GM19240 (cell line): ENCODE results near the gene KIFAP3.

Experiments used
- DNase-seq: peaks from one replicate; pipeline ENCODE4 v3.0.0; 2011; ENCODE audit warnings: low spot score; ENCODE audit not compliant: insufficient read length

KIFAP3 gene

DNA sequence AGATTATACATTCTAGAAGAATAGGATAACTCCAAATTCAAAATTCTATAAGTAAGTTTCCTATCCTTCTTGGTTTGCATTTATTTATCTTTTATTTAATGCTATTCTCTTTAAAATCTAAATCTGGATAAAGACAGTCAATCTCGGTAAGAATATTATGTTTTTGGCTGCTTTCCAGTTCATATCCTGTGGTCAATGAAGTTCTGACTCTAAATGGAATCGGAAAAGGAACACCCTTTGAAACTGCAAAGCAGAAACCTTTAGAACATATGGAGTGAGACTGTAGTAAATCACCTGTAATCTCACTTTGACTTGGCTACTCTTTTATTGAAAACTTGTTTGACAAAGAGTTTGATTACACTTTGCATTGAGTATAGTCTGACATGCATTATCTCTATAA is 85.2 kb downstream of the KIFAP3 start:
- DNase-seq, result no peak

- no peak for DNase-seq
Observed at GRCh38 chr1:169985757-169986156, 88.7 kb downstream of the KIFAP3 start.

- no peak for DNase-seq
Observed at GRCh38 chr1:169974067-169974466, 100.4 kb downstream of the KIFAP3 start.

DNA sequence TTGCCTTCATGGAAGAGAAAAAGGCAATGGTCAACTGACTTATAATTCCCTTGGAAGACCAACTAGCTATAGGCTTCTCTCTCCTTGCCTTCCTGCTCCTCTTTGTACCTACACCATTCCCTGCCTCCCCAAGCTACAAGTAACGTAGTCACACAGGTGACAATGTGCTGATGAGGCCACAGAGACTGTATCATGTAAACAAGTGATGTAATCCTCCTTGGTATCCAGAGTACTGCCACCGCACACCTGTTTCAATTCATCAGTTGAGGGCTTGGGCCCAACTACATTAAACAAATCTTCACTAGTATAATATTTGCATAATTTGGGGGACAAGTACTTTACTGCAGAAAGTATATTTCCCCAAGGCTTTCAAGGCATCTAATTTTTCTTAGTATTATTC is 104.4 kb downstream of the KIFAP3 start:
- no peak for DNase-seq

- DNase-seq, result no peak
Observed at GRCh38 chr1:169968174-169968573, 106.3 kb downstream of the KIFAP3 start.

DNA sequence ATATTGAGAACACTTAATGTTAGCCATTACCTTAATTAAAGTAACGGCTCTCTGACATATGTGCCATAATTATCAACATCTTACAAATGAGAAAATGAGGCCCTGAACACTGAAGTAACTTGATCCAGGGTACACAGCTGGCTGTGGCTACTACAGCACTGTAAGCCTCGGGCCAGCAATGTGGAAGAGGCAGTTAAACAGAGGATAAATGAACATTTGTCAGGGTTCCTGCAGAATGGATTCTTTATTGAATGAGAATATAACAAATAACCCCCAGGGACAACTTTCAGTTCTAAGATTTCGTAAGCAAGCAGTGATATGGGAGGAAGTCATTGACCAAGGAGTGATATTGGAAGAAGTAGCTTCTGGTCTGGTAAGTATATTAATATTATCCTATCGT is 110.3 kb downstream of the KIFAP3 start:
- no peak for DNase-seq

GRCh38 chr1:169959686-169960085 is 114.8 kb downstream of the KIFAP3 start:
- no peak for DNase-seq

- DNase-seq, result no peak
Observed at GRCh38 chr1:169958987-169959386, 115.5 kb downstream of the KIFAP3 start.

GRCh38 chr1:169957884-169958283 is 116.6 kb downstream of the KIFAP3 start:
- no peak for DNase-seq

DNA sequence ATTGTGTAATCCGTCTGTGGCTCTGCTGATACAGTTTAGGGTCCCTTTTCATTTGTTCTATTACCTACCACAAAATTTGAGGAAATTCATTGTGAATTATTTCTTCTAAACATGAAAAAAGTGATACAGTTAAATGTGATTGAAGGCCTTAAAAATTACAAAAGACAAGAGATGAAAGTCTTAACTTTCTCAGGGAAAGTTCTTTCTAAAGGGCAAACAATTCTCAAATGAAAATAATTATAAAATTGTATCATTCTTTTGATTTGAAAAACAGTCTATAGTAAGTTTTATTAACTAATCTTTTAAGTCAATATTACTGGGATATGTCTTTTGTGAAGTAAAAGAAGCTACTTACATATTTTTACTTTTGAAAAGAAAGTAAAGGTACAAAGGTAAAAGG is 123.4 kb downstream of the KIFAP3 start:
- DNase-seq, result no peak

DNA sequence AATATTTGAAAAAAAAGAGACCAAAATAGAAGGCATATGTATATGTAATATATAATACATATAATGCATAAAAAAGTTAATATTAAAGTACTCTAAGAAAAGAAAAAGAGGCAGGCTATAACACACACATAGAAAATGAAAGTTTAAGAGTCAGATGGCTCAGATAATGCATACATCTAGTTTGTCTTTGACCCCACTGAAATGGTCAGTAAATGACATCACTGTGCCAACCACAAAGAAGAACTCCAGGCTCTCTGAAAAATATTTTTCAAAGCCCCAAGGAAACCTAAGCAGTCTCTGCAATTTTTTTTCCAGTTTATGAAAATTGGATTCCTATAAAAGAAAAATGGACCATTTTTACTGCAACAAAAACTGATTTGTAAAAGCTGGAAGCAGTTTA is 125.4 kb downstream of the KIFAP3 start:
- DNase-seq, result no peak

DNA sequence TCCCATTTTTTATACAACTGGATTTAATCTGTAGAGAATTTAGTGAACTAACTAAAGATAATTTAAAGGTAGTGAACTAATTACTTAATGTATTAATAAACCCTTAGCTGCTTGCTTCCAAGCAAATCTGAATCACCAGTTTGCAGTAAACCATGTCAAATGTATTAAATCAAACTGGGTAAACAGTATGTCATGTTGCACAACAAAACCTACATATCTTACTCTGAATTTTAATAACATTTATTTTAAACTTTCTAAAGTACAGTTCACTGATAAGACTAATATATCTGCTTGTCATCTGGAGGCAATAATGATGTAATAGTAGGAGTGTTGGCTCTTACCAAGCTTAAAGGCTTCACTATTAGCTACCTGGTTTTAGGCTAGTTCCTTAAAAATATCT is 128.3 kb downstream of the KIFAP3 start:
- no peak for DNase-seq

- no peak for DNase-seq
Observed at GRCh38 chr1:169945181-169945580, 129.3 kb downstream of the KIFAP3 start.

- no peak for DNase-seq
Observed at GRCh38 chr1:169944621-169945020, 129.9 kb downstream of the KIFAP3 start.

GRCh38 chr1:169943963-169944526 is 130.4 kb downstream of the KIFAP3 start:
- no peak for DNase-seq

DNA sequence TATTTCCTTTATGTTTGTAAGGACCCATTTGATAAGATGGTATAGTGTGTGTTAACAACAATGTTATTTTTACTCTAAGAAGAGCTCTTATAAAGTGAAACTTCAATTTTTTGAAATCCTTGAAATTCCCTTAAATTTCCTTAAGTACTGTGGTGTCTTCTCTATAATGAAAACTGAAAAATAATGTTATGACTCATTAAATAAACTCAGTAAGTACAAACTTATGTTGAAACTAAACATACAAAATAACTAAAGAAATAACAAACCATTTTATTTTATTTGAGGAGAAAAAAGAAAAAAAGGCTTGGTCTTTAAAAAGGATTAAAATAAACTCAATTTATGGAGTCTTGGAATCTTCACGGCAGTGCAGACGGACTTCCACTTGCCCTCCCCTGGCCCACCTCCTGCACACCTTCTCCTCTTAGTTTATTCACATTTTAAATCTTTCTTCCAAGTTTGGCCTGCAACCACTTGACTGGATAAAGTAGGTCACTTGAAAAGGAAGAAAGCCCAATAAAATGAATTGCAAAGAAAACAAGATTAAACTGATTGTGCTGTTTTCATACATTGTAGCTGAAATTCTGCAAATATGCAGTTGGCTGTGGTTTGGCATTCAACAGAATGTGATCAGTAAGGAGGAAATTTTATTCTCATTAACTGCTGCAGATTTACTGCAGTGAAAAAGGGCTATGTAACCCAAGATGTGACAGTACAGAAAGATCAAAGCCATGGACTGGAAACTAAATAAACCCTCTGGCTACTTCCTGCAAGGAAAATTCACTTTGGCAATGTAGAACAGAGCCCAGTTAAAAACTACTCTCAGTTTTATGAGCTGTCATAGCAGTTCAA is 132.3 kb downstream of the KIFAP3 start:
- DNase-seq, result no peak

DNA sequence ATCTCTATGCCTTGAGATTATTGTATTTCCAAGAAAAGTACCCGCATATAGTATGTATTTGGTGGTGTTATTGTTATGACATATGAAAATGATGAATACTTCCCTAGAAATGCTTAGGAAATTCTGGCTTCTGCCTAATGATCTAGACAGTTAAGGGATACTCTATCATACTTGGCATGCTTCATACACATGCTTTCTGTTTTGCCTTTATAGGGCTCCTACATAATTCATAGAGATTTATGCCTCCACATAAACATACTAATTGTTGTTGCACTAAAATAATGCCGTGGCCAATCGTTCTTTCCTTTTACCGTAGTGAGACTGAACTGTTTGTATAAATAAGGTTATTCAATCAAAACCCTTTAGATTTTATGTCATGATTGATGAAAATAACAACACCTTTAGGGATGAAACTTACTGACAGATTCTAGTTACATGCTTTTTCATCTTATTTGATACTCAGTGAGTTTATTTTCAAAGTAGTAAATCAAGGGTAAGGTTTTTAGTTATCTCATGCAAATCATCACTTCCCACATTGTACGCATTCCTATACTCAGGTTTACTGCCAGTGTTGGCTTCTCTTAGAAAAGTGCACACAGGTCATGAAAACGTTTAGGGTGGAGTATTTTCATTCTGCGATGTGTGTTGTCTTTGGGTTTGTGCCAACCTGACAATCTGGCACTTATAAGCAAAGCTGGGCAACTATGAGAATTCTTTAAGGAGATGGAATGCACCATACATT is 140.3 kb downstream of the KIFAP3 start:
- DNase-seq, result no peak

GRCh38 chr1:169931795-169932231 is 142.7 kb downstream of the KIFAP3 start:
- no peak for DNase-seq

- no peak for DNase-seq
Observed at GRCh38 chr1:169929210-169929526, 145.3 kb downstream of the KIFAP3 start.

GRCh38 chr1:169928438-169929209 is 145.9 kb downstream of the KIFAP3 start:
- DNase-seq, result no peak
